Measurements from ENCODE around the gene NTNG1.
"Not testable (repeated sequence)": the region's sequence is repeated elsewhere in the genome, so short reads cannot be mapped to it uniquely, and the experiment has no call there.

Gene NTNG1

GRCh38 chr1:107140703-107141490, at the start of gene NTNG1:
Gene NTNG1 (plus strand): TSS chr1:107141039.
- DNase-seq (ENCODE audit: low spot score), result no peak

- no peak for DNase-seq (ENCODE audit: low spot score)
Measured at GRCh38 chr1:107091418-107091817, 49.4 kb upstream of the NTNG1 start.

DNA sequence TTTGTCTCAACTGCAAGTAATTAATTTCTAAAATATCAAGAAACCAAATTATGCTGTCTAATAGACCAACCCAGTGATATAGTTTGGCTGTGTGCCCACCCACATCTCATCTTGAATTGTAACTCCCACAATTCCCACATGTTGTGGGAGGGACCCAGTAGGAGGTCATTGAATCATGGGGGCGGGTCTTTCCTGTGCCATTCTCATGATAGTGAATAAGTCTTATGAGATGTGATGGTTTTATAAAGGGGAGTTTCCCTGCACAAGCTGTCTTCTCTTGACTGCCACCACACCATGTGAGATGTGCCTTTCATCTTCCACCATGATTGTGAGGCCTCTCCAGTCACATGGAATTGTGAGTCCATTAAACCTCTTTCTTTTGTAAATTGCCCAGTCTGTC, 47.4 kb upstream of the NTNG1 start:
- not testable (repeated sequence) for DNase-seq (ENCODE audit: low spot score)

DNA sequence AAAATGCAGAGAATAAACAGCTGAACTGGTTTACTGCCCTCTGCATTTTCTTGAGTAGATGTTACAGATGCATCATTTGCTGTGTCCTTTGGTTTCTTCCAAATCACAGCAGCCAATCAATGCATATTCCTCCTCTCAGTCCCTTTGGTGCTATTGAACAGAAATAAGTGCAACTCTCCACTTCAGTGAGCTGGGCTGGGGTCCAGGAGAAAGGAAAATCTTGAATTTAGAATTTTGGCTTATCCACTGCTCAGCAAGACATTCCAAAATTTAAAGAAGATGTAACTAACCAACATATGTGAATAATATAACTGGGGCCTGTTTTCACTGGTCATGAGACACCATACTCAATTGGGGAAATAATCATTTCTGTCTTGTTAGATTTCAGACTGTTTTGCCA, 45.2 kb upstream of the NTNG1 start:
- no peak for DNase-seq (ENCODE audit: low spot score)

DNA sequence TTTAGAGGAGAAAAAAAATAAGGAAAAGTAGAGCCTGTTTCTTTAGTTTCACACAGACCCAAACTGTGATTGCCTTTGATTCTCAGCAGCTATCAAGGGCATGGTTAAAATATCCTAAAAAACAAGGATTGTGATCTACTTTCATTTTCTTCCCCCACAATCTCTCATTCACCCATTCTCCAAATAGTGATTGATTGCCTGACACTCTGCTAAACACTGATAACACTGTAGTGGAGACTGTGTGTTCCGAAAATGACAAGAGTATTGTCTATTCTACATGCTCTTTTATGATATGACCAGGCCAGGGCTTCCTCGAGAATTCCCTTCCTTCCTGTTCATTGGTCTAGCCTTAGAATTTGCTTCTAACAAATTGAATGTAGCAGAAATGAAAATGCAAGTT, 44.1 kb upstream of the NTNG1 start:
- no peak for DNase-seq (ENCODE audit: low spot score)

DNA sequence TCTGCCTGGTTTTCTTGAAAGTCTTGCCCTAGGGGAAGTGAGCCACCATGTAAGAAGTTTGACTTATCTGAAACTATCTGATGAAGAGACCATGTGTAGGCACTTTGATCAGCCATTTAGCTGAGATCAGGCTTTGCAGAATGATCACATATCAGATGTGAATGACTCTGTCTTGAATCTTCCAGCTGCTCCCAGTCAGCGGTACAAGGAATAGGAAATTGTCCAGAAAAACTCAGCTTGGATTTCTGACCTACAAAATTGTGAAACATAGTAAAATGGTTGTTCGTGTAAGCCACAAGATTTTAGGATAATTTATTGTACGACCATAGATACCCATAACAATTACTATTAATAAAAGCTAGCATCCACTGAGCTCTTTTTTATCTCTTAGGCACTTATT, 41.9 kb upstream of the NTNG1 start:
- DNase-seq (ENCODE audit: low spot score), result no peak

DNA sequence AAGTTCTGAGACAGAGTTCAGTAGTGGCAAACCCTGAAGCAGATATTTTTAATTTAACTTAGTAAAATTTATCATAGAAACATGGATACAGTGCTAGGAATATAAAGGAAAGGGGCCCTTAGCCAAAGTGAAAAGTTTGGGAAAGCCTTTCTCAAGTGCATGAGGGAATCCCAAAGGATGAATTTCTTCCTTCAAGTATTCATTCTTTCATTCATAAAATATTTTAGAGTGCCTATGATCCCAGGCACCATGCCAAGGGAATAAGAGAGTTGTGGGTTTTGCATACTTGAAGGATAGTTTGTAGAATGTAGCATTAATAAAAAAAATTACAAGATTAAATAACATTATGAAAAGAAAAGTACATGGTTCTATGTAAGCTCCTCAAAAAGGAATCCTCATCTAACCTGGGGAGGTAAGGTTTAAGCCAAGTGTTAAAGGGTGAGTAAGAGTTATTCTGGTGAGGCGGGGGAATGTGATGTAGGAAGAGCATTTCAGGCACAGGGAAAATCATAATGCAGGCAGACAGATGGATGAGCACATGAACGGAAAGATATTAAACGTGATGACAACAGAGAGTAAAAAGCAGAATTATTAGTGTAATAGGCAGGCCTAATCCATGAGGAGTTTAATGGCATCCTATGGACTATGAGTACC, 40.4 kb upstream of the NTNG1 start:
- no peak for DNase-seq (ENCODE audit: low spot score)

- DNase-seq (ENCODE audit: low spot score), result no peak
Measured at GRCh38 chr1:107105914-107106313, 34.9 kb upstream of the NTNG1 start.

GRCh38 chr1:107110326-107110725, 30.5 kb upstream of the NTNG1 start:
- DNase-seq (ENCODE audit: low spot score), result no peak

DNA sequence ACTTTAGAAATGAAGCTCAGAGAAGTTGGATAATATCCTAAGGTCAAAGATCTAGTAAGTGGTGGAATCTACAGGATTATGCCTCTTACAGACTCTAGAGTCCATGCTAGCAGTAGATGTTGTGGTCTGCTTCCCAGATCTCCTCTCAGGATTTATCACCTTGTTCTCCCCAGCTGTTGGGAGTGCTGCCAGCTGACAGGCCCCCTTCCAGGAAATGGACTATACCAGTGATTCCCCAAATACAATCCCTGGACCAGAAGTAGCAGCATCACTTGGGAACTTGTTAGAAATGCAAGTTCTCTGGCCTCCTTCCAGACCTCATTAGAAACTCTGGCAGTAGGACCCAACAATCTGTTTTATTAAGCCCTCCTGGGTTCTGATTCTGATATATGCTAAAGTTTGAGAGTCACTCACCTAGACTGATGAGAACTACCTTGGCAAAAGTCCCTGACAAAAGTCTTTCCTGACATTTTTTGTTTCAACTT, 24.5 kb upstream of the NTNG1 start:
- no peak for DNase-seq (ENCODE audit: low spot score)

DNA sequence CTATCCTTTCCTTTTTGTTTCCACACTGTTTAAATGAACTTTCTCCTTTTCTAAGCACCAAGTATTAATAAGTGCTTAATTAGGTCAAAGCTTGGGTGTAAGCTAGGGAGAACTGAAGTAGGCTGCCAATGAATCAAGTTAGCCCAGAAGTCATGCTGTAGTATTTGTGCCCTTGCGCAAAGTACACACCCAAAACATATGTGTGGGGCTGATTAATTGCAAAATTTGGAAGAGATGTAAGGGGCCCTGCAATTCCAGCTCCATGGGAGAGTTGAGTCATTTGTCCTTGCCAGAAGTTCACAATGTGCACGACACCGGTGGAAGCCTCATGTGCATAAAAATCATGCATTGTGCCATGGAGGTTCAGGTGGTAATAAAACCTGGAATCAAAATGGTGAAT, 18.6 kb upstream of the NTNG1 start:
- no peak for DNase-seq (ENCODE audit: low spot score)

GRCh38 chr1:107123741-107124140, 17.1 kb upstream of the NTNG1 start:
- no peak for DNase-seq (ENCODE audit: low spot score)

DNA sequence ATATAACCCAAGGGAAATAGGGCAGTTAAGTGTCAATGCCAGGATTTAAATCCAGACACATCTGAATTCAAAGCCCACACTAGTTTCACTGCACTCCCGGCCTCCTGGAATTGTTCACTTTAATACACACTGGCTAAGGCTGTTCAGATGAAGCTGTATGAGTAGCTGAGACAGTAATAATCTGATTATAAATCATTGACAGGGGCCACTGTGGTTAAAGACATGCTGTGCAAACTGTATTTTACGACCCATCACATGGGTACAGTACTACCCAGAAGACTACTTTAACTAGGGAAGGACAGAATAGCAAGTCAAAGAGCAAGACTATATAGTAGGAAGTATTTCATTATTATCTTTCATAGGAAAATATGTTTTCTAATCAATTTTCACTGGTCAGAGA, 16.1 kb upstream of the NTNG1 start:
- no peak for DNase-seq (ENCODE audit: low spot score)

- DNase-seq (ENCODE audit: low spot score), result peak; percentile 37
Measured at GRCh38 chr1:107132195-107132594, 8.6 kb upstream of the NTNG1 start.

DNA sequence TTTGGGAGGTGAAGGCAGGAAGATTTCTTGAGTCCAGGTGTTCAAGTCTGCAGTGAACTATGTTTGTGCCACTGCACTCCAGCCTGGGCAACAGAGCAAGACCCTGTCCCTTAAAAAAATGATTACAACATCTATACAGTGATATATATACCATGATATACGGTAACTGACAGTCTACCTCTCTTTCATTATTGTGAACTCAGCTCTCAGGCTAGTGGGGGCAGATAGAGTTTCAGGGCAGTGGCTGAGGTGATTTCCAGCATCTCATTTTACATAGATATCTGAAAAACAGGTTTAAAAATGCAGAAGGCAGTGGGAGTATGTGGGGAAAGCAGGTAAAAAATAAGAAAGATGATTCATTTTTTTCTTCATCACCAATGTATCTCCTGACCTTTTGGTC, 8.1 kb upstream of the NTNG1 start:
- DNase-seq (ENCODE audit: low spot score), result no peak

DNA sequence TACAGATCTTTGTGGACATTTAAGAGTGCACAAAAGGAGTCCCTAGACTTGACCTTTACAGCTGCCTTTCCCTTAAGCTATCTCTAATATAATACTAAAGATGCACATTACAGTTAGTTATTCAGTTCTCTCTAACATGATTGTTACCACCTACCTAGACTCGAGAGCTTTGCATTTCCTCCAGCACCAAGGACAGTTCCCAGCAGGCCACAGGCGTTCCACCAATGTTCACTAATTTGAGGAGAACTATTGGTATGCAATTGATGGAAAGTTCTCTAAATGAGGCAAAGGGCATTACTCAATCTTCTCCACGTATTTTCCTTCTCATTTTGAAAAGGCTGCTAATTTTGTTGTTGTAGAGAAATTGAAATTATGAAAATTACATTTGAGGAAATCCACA, 5.4 kb upstream of the NTNG1 start:
- peak; percentile 44 for DNase-seq (ENCODE audit: low spot score)

- no peak for DNase-seq (ENCODE audit: low spot score)
Measured at GRCh38 chr1:107138166-107138565, 2.7 kb upstream of the NTNG1 start.

- DNase-seq (ENCODE audit: low spot score), result no peak
Measured at GRCh38 chr1:107138767-107139445, 1.9 kb upstream of the NTNG1 start.

- DNase-seq (ENCODE audit: low spot score), result no peak
Measured at GRCh38 chr1:107139833-107140702, 771 bp upstream of the NTNG1 start.

DNA sequence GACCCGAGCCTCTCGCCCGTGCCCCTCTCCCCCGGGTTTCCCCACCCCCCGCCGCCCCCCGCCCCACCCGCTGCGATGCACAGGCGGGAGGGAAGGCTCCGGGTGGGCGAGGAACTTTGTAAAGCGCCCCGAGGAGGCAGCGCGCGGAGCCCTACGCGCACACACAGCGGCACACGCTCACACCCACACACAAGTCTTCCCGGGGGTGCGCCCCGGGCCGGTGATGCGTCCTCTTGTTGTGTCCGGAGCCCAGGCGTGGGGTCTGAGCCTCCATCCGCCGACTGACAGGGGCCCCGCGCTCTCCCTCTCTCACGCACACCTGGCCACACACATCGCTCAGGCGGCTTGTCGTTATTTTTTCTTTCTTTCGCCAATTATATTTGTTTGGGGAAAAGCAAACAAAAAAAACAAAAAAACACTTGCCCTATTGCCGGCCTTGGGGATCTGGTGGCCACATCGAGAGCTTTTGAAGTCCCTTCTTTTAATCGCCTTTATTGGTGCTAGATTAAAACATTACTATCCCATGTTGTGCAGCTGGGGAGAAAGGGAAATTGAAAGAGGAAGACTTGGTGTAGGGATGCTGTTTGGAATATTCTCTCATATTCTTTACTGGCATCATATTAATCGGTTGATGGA, 770 bp downstream of the NTNG1 start:
- DNase-seq (ENCODE audit: low spot score), result no peak

DNA sequence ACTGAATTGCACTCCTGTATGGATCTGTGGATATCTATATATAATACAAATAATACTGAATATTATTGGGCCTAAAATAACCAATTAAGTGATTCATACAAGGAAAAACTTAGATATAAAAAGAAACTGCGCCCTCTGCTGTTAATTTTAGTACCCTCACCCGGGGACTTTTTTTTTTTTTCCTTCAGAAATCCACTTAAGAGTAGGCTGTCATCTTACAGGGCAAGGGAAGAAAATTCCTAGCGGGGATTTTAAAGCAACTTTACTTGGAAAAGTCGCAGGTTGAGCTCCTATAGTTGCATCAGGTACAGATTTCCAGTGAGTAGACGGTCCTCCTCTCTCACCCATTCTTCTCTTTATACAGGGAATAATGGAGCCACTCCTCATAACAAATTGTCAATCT, 1.3 kb downstream of the NTNG1 start:
- peak; percentile 40 for DNase-seq (ENCODE audit: low spot score)

GRCh38 chr1:107142666-107143065, 1.8 kb downstream of the NTNG1 start:
- DNase-seq (ENCODE audit: low spot score), result no peak

Measured in NAMALWA (cell line).